GM21367 (cell line): Measurements from ENCODE around the gene PAPLN.

ENCODE experiments used
- ATAC-seq: cut with Tn5 transposase; IDR thresholded peaks from one replicate; pipeline ENCODE4 v1.9.1; 2021; ENCODE audit not compliant: unreplicated experiment

PAPLN gene

DNA sequence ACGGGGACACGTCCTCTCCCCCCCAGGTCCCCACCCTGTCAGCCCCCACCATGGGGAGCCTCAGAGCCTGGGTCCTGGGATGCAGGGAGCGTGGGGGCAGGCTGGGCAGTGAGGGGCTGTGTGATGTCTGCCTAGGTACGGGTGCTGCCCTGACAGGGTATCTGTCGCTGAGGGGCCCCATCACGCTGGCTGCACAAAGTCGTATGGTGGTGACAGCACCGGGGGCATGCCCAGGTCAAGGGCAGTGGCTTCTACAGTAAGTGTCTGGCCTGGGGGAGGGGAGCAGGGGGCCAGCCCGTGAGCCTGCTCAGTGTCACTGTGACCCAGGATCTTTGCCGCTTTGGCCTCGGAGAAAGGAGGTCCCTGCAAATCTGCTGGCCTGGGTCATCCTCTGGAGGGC lies 23.3 kb downstream of the PAPLN start:
- no peak for ATAC-seq

DNA sequence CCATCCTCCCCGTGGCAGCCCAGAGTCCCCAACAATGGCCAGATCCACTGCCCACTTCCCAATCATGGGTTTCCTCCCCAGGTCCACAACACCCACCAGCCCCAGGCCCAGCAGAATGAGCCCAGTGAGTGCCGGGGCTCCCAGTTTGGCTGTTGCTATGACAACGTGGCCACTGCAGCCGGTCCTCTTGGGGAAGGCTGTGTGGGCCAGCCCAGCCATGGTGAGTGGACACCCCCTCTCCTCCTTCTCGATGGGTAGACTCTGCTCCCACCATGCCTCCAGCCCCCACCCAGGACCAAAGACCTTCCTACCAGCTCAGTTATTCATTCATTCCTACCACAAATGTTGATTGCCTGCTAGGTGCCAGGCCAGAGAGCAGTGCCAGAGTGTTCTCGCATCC lies 23.8 kb downstream of the PAPLN start:
- ATAC-seq = no peak

DNA sequence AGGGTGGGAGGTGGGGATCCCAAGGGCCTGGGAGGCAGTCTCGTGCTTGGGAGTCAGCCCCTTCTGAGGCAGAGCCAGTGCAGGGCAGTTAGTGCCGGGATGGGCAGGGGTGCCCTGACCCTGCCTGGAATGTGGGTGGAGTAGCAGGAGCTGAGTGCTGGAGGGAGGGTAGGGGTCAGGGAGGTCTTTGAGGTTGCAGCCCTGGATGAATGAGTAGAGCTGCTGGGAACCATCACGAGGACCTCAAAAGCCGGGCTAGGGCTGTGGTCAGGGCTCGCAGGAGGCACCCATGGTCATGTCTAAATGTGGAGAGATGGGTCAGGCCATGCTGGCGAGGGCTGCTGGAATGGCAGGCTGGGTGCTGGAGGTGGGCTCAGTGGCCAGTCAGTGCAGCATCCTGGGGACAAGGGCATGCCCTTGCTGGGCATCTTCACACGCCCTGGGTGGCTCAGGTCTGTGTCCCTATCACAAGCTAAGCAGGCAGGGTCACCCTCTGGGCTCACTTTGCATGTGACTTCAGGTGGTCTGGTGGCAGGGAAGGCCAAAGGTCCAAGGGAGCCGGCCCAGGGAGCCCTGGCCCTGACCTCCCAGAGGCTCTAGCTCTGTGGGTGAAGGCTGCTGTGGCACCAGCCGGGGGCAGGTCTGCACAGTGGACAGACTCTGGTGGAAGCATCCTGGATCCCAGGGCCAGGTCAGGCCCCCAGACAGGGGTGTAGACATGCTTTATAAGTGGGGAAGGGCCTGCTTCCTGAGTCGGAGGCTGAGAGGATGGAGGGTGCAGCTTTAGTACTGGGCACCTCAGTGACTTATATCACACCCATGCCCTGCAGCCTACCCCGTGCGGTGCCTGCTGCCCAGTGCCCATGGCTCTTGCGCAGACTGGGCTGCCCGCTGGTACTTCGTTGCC lies 24.5 kb downstream of the PAPLN start:
- no peak for ATAC-seq

DNA sequence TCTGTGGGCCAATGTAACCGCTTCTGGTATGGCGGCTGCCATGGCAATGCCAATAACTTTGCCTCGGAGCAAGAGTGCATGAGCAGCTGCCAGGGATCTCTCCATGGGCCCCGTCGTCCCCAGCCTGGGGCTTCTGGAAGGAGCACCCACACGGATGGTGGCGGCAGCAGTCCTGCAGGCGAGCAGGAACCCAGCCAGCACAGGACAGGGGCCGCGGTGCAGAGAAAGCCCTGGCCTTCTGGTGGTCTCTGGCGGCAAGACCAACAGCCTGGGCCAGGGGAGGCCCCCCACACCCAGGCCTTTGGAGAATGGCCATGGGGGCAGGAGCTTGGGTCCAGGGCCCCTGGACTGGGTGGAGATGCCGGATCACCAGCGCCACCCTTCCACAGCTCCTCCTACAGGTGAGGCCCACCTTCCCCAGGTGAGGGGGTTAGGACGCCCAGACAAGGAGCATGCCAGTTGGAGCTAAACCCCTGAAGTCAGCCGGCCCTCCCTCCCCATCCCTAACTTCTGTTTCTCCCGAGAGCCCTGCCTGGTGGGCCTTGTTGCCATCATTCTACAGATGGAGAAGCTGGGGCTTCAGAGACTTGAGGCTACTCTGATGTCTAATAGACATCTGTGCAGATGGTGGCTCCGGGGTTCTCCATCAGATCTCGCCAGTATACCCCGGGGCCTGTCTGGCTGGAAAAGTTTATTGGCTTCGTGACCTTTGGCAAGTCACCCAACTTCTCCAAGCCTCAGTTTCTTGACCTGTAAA lies 25.3 kb downstream of the PAPLN start:
- no peak for ATAC-seq

DNA sequence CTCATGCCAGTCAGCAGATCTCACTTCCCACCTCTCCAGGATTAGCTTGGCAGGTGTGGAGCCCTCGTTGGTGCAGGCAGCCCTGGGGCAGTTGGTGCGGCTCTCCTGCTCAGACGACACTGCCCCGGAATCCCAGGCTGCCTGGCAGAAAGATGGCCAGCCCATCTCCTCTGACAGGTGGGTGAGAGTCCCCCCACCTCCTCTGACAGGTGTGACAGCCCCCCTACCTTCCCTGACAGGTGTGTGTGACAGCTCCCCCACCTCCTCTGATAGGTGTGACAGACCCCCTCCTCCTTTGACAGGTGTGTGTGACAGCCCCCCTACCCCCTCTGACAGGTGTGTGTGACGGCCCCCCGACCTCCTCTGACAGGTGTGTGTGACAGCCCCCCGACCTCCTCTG lies 26.3 kb downstream of the PAPLN start:
- no peak for ATAC-seq

DNA sequence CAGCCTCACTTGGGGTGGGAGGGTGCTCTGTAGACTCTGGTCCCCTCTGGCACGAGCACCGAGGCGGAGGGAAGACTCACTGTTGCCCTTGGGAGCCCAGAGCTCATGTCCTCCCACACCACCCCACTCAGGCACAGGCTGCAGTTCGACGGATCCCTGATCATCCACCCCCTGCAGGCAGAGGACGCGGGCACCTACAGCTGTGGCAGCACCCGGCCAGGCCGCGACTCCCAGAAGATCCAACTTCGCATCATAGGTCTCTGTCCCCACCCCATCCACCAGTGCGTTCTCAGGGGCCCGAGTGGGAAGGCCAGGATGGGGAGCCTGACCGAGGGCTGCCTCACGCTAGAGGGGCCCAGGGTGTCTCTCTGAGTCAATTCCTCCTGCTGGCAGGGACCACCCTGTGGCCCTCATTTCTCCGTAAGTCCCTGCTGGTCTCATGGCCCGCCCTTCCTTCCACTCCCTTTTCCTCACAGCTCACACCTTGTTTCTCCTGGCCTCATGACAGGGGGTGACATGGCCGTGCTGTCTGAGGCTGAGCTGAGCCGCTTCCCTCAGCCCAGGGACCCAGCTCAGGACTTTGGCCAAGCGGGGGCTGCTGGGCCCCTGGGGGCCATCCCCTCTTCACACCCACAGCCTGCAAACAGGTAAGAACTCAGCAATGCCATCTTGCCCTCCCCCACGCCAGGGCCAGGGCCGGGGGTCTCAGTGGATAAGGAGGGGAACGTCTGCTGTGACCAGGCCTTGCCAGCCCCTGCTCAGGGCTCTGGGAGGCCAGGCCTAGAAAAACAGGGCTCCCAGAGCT lies 27.0 kb downstream of the PAPLN start:
- ATAC-seq = no peak

DNA sequence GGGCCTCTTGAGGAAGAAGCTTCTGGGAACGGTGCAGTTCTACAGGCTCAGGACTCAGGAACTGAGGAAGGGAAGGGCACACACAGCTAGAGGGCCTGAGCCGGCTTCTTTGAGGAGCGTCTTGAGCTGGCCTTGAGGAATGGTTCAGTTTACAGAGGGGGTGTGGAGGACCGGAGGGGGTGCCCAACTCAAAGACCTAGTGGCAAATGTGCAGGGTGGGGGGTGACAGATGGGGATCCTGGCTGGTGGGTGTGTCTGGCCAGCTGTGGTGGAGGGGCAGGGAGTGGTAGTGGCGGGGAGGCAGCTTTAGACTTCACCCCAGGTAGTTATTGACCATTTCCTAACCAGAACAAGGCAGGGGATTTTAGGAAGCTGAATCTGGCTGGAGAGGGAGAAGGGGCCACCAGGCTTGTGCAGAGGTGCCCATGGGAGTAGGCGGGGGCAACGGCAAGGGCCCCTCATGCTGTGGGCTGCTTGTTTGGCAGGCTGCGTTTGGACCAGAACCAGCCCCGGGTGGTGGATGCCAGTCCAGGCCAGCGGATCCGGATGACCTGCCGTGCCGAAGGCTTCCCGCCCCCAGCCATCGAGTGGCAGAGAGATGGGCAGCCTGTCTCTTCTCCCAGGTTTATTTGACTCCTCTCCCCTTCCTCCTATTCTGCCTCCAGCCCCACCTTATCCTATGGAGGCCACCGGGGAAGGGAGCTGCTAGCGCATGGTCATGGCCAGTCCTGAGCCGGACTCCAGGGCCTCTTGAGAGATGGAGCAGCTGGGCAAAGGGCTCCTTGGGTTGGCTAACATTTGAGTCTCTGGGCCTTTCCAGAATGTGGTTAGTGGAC lies 27.8 kb downstream of the PAPLN start:
- ATAC-seq = no peak

DNA sequence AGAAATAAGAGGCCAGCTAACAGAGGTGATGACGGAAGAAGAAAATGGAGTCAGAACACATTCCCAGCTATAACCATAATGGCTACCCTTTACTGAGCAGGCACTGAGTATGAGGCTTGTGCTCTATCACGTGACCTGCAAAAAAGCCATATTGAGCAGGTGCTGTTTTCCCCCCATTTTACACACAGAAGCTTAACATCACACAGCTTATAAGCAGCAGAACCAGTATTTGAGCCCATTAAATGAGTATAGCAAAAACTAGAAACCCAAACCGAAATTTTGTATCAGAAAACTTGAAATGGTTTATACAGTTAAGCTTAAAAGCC lies 28.4 kb downstream of the PAPLN start:
- ATAC-seq = no peak

DNA sequence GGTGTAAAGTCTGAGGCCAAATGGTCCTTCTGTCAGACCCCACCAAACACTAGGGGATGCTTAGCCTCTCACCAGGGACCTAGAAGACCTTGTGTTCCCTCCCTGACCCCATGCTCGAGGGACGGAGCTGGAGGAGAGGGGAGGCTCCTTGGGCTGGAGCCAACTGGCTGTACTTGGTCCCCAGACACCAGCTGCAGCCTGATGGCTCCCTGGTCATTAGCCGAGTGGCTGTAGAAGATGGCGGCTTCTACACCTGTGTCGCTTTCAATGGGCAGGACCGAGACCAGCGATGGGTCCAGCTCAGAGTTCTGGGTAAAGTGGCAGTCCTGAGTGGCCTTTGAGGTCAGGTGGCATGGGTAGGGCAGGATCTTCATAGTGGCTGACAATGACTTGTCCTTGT lies 29.0 kb downstream of the PAPLN start:
- ATAC-seq = no peak

DNA sequence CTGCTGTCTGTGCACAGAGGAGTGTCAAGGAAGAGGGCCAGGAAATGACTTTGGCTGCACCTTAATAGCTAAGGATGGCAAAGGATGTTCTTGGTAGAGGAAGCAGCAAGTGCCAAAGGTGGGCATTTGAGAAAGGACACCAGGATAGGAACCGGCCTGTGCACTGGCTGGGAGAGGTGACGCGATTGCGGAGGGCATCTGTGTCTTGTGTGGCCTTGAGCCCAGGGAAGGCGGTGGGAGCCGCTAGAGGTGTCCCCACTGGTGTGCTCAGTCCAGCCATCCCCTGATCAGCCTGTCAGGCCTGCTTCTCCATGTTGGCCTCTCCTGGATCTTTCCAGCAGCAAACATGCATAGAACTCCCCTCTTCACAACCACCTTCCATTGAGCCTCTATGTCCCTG lies 30.2 kb downstream of the PAPLN start:
- ATAC-seq = no peak

DNA sequence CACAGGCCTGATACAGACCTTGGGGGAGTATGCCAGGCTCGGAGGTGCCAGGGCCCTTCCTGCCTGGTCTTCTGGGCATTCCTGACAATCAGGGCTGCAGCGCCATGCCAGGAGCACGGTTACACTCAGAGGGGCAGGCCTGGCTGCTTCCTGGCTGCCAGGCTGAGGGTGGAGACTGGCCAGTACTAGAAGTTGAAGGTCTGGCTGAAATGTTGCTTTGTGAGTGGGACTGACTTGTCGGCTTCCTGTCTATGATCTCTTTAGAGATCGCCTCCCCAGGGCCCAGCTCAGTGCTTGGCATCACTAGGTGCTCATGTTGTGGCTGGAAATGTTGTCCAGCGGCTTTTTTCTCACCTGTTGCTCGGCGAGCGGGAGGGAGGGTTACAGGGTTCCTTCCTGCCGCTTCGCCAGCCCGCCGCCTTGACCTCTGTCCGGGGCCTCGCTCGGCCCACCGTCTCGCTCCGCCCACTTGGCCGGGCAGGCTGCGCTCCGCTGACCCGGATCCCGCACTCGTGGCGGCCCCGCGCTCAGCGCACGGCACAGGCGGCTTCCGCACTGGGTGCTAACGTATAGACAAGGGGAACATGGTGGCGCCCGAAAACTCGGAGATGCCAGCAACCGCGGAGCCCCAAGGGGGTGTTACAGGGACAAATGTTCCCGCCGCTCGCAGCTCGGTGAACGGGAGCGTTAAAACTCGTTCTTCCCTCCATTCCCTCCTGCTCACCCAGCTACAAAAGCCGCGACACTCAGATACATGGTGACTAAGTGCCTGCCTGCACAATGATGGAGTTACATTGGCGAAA lies 32.6 kb downstream of the PAPLN start:
- peak; percentile 62 for ATAC-seq

DNA sequence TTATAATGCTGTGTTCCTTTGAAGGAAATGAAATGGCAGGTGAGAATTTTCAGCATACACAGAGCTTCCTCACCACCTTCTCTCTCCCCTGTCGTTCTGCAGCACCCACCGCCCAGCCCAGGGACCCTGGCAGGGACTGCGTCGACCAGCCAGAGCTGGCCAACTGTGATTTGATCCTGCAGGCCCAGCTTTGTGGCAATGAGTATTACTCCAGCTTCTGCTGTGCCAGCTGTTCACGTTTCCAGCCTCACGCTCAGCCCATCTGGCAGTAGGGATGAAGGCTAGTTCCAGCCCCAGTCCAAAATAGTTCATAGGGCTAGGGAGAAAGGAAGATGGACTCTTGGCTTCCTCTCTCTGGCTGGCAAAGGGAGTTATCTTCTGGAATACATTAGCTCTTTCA lies 35.1 kb downstream of the PAPLN start:
- ATAC-seq = no peak

DNA sequence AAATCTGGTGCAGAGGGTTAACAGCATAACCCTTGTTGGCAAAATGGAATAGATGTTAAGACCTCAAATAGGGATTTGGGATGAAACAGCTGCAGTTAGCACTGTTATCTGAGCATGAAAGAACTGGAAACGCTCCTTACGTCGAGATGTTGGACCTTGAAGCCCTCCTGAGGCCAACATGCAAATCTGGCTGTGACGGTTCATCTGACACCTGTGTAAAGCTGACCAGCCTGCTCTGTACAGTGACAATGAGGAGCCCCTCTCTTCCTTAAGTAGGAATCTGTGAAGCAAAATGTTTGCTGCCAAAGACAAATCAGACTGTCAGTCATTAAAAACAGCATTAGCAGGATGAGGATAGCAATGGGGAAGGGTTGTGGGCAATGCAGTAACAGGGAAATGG lies 36.5 kb downstream of the PAPLN start:
- ATAC-seq = no peak

DNA sequence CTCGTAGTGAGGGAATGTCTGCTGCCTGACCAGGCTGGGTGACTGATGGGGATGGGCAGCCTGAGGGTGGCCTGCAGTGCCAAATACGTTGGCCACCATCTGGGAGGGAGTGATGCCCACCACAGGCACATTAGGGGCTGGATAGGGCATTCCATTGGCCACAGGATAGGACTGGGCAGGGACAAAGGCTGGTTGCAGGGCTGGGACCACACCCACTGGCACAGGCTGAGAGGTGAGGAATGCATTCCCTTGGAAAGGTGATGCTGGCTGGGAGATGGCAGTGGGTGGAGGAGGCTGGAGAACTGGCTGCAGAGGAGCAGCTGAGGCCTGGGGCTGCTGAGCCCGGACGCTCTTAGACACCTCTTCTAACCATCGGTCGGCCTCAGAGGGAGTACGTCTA lies 39.5 kb downstream of the PAPLN start:
- ATAC-seq = no peak

DNA sequence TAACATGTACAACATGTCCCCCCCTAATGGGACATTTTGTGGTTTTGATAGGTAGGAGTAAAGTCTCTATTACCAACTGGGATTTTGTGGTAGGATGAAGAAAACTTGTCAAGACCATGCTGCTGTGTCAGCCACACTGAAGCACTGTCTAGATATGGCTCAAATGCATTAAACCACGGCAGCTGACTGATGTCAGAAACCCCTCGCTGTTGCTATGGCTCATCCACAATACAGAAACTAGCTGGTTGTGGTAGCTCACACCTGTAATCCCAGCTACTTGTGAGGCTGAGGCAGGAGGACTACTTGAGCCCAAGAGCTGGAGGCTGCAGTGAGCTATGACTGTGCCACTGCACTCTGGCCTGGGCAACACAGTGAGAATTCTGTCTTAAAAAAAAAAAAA lies 40.1 kb downstream of the PAPLN start:
- ATAC-seq = no peak

DNA sequence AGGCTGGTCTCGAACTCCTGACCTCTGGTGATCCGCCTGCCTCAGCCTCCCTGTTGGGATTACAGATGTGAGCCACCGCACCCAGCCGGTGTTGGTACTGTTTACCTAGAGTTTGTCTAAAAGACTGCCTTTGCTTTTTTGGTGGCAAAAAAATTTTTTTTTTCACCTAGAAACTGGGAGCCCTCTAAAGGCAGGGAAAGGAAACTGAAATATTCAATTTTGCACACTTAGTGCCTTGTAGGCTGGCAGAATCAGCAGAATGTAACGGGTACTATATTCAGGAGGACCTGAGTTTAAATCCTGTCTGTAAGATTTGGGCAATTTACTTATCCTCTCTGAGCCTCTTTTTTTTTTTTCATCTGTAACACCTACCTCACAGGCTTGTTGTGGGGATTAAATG lies 43.6 kb downstream of the PAPLN start:
- no peak for ATAC-seq

DNA sequence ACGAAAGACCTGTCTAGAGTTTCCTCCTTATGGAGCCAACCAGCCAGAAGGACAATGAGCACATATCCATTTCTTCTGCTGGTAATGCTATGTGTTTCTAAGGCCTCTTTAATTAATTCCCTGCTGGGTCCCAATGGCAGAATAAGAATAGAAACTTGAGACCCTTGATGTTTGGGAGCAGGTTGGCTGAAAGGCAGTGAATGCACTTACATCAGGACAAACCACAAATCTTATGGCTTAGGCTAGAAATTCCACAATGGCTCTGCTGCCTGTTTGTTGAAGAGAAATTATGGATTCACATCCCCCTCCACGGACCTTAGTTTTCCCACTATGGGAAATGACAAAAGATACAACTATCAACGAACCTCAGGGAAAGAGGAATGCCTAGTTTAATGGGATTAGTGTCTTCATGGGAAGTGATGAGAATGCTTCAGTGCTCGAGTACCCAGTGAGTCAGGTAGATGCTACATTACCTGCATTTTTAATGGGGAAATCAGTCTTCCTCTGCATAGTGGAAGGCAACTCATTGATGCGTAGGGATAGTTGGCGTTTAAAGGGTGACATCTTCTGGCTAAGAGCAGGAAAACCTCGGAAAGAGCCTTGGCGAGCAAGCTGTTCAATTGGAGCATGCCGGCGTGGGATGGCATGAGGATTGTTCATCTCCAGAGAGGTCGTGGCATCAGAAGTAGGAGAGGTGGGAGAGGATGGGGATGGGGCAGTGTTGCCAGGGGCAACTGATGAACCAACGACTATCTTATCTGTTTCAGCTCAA lies 46.5 kb downstream of the PAPLN start:
- ATAC-seq = no peak

DNA sequence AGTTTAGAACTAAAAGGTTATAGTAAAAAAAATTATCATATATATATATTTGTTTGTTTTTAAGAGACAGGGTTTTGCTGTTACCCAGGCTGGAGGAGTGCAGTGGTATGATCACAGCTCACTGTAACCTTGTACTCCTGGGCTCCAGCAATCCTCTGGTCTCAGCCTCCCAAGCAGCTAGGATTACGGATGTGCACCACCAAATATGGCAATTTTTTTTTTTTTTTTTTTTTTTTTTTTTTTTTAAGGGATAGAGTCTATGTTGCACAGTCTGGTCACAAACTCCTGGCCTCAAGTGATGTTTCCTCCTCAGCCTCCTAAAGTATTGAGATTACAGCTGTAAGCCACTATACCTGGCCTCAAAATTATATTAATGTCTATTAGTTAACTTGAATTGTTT lies 48.7 kb downstream of the PAPLN start:
- no peak for ATAC-seq

DNA sequence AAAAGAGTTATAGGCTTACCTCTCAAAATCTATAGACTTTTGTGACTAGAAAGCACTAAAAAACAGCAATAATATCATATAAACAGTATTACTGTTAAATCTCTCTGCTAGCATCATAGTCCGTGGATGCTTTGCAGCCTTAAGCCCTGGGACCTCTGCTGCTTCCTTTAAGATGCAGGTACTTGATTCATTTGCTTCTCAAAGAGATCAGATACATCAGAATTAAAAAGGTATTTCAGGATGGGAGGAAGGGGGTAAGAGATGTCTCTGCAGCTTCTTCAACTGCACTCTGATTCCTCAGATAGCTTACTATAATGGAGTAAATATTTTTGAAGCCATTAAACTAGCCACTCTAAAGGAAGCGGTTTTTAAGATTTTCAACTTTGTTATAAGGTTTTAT lies 49.3 kb downstream of the PAPLN start:
- no peak for ATAC-seq
